KMS-11 (cell line): ENCODE data around the gene MRE11.

ENCODE experiments used
- H2AFZ ChIP-seq: fragments of 200-600 bp; sonication (generic); 2 replicates; pipeline ENCODE4 v1.6.1; 2016; ENCODE audit warnings: antibody characterized with exemption, mixed run types, low read depth
- H3K27ac ChIP-seq: fragments of 200-600 bp; sonication (generic); 2 replicates; pipeline ENCODE4 v1.6.1; 2016; ENCODE audit warnings: mild to moderate bottlenecking, mixed run types
- H3K27me3 ChIP-seq: fragments of 200-600 bp; sonication (generic); 2 replicates; pipeline ENCODE4 v1.6.1; 2017; ENCODE audit warnings: mild to moderate bottlenecking, low read depth, mixed run types, moderate library complexity; ENCODE audit not compliant: insufficient read depth
- H3K36me3 ChIP-seq: fragments of 200-600 bp; sonication (generic); 2 replicates; pipeline ENCODE4 v1.6.1; 2017; ENCODE audit warnings: mild to moderate bottlenecking, mixed run types; ENCODE audit not compliant: insufficient read depth
- H3K4me1 ChIP-seq: fragments of 200-600 bp; sonication (generic); 2 replicates; pipeline ENCODE4 v1.6.1; 2016; ENCODE audit warnings: mild to moderate bottlenecking, low read depth, mixed run types; ENCODE audit not compliant: poor library complexity, severe bottlenecking
- H3K4me2 ChIP-seq: fragments of 200-600 bp; sonication (generic); 2 replicates; pipeline ENCODE4 v1.7.0; 2016; ENCODE audit warnings: mild to moderate bottlenecking, mixed run types
- H3K4me3 ChIP-seq: fragments of 200-600 bp; sonication (generic); IDR thresholded peaks from 2 replicates; pipeline ENCODE4 v1.6.1; 2017; ENCODE audit warnings: low read depth, low read length, mixed read lengths; ENCODE audit not compliant: insufficient read depth
- H3K79me2 ChIP-seq: fragments of 200-600 bp; sonication (generic); 2 replicates; pipeline ENCODE4 v1.6.1; 2016; ENCODE audit warnings: low read depth, mixed run types; ENCODE audit not compliant: insufficient read depth
- H3K9ac ChIP-seq: fragments of 200-600 bp; sonication (generic); 2 replicates; pipeline ENCODE4 v1.6.1; 2016; ENCODE audit warnings: mild to moderate bottlenecking, mixed run types
- H4K20me1 ChIP-seq: fragments of 200-600 bp; sonication (generic); 2 replicates; pipeline ENCODE4 v1.6.1; 2016; ENCODE audit warnings: mild to moderate bottlenecking, mixed run types; ENCODE audit not compliant: insufficient read depth
- TF ChIP-seq, protein P1 (sequence below): fragments of 200-600 bp; sonication (generic); conservative IDR thresholded peaks from 2 replicates; pipeline ENCODE4 v1.6.1; 2017; ENCODE audit warnings: low read depth, mild to moderate bottlenecking, antibody characterized with exemption, low read length, moderate library complexity, mixed read lengths

Gene MRE11

DNA sequence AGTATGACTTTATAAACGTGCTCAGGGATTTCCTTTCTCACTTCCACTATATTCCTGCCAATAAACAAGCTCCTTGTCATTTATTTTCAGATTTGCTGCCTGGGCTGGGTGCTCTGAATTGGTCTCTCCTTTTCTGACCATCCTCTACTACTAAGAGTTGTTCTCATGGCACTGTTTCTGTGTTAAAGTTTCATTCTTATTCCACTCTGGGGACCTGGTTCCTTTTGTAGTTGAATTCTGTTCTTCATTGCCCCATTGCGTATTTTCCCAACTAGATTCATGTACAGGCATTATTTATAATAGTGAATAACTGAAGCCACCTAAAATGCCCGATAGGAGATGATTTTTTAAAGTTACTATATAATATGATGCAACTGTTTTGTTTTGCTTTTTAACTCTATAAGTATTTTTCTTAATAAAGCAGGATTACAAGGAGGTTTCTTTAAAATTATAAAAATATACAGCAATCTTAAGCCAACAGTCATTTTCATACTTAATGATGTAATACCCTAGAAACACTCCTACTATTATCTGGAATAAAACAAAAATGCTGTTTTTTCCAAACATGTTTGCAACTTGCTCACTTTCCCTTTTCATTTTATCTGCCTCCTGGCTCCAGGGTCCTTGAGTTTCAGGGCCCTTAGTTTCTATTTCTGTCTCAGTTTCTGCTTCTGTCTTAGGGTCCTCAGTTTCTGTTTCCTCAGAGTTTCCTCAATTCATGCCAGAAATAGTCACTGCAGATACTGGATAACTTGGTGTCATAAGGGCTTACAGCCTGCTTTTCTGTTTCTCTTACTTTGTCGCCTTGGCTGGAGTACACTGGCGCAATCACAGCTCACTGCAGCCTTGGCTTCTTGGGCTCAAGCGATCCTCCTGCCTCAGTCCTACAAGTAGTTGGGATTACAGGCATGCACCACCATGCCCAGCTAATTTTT is 40.3 kb upstream of the MRE11 start:
- Histone ChIP-seq H3K36me3 (no peaks in the 10 kb centered on the region), H3K27me3 (no peaks in the 10 kb centered on the region), H3K79me2 (no peaks in the 10 kb centered on the region), H4K20me1 (no peaks in the 10 kb centered on the region), H3K4me2 (no peak overlapping the region), H3K9ac (no peak overlapping the region), H3K27ac (no peak overlapping the region), H3K4me3 (no peak overlapping the region), H2AFZ (no peak overlapping the region), H3K4me1 (no peaks in the 10 kb centered on the region)
- TF ChIP-seq, protein P1, sequence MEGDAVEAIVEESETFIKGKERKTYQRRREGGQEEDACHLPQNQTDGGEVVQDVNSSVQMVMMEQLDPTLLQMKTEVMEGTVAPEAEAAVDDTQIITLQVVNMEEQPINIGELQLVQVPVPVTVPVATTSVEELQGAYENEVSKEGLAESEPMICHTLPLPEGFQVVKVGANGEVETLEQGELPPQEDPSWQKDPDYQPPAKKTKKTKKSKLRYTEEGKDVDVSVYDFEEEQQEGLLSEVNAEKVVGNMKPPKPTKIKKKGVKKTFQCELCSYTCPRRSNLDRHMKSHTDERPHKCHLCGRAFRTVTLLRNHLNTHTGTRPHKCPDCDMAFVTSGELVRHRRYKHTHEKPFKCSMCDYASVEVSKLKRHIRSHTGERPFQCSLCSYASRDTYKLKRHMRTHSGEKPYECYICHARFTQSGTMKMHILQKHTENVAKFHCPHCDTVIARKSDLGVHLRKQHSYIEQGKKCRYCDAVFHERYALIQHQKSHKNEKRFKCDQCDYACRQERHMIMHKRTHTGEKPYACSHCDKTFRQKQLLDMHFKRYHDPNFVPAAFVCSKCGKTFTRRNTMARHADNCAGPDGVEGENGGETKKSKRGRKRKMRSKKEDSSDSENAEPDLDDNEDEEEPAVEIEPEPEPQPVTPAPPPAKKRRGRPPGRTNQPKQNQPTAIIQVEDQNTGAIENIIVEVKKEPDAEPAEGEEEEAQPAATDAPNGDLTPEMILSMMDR: no peak

DNA sequence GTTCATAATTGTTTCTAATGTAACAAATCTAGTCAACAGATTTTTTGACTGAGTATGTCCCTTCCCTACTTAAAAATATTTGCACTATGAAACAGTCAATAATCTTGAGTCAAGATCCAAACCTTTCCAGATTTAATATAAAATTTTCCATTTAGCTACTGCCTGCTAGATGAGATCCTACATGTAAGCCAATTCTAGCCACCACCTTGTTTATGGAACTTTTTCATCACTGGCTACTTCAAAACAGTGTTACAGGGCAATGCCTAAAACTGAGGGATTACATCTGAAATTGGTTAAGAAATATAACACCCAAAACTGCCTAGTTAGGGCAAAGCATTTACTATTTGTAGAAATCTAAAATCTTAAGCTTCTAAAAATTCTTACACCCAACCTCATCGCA is 39.6 kb upstream of the MRE11 start:
- Histone ChIP-seq H3K27ac (no peak overlapping the region), H4K20me1 (no peaks in the 10 kb centered on the region), H3K79me2 (no peaks in the 10 kb centered on the region), H3K4me1 (no peaks in the 10 kb centered on the region), H3K27me3 (no peaks in the 10 kb centered on the region), H3K4me2 (no peak overlapping the region), H2AFZ (no peak overlapping the region), H3K9ac (no peak overlapping the region), H3K4me3 (no peak overlapping the region), H3K36me3 (no peaks in the 10 kb centered on the region)
- TF ChIP-seq, protein P1: no peak

DNA sequence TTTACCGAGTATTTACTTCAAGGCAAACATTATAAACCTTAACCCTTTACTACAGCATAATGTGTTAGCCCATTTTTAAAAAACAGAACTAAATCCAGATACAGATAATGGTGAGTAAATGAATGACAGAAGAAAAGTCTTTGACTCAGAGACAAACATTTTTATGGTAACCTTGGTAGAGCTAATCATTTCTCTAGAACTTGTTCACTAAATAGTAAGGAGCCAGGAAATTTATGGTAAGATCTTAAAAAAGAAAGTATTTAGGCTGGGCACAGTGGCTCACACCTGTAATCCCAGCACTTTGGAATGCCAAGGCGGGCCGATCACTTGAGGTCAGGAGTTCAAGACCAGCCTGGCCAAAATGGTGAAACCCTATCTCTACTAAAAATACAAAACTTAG is 38.6 kb upstream of the MRE11 start:
- H3K27me3 ChIP-seq: no peaks in the 10 kb centered on the region
- no peak overlapping the region for H3K27ac ChIP-seq
- no peak overlapping the region for H3K9ac ChIP-seq
- no peak overlapping the region for H2AFZ ChIP-seq
- H3K79me2 ChIP-seq: no peaks in the 10 kb centered on the region
- H3K4me1 ChIP-seq: no peaks in the 10 kb centered on the region
- no peak overlapping the region for H3K4me3 ChIP-seq
- H3K4me2 ChIP-seq: no peak overlapping the region
- no peaks in the 10 kb centered on the region for H4K20me1 ChIP-seq
- TF ChIP-seq, protein P1: no peak
- no peaks in the 10 kb centered on the region for H3K36me3 ChIP-seq

DNA sequence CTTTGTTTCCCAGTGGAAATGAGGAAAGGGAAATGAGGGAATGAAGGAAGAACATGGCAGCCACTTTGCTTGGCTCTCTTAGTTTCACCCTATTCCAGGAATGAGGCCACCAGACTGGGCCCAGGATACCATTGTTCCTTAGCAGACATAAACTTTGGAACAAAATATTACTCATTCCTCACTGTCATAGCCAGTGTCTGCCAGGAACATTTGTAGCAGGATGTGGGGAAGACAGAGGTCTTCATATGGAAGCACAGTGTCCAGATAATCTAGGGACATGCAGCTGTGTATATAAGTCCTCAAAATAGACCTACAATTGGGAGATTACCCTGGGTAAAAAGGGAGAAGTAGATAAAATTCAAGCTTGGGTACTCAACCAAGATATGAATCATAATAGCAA is 34.9 kb upstream of the MRE11 start:
- peaks cover 11% of the 10 kb centered on the region for H3K4me1 ChIP-seq
- no peaks in the 10 kb centered on the region for H3K79me2 ChIP-seq
- H3K27me3 ChIP-seq: no peaks in the 10 kb centered on the region
- no peak overlapping the region for H3K9ac ChIP-seq
- no peak overlapping the region for H3K27ac ChIP-seq
- H3K36me3 ChIP-seq: no peaks in the 10 kb centered on the region
- H4K20me1 ChIP-seq: no peaks in the 10 kb centered on the region
- TF ChIP-seq, protein P1: no peak
- no peak overlapping the region for H3K4me2 ChIP-seq
- no peak overlapping the region for H3K4me3 ChIP-seq
- no peak overlapping the region for H2AFZ ChIP-seq
